GM19099 (cell line): ENCODE data around the gene LY6G5B.

Experiments used
- POLR2A ChIP-seq: IDR thresholded peaks from 3 replicates; pipeline ENCODE4 v1.6.1; 2011; ENCODE audit warnings: low read depth; ENCODE audit not compliant: insufficient read length; ENCODE audit errors: extremely low read depth

LY6G5B gene

DNA sequence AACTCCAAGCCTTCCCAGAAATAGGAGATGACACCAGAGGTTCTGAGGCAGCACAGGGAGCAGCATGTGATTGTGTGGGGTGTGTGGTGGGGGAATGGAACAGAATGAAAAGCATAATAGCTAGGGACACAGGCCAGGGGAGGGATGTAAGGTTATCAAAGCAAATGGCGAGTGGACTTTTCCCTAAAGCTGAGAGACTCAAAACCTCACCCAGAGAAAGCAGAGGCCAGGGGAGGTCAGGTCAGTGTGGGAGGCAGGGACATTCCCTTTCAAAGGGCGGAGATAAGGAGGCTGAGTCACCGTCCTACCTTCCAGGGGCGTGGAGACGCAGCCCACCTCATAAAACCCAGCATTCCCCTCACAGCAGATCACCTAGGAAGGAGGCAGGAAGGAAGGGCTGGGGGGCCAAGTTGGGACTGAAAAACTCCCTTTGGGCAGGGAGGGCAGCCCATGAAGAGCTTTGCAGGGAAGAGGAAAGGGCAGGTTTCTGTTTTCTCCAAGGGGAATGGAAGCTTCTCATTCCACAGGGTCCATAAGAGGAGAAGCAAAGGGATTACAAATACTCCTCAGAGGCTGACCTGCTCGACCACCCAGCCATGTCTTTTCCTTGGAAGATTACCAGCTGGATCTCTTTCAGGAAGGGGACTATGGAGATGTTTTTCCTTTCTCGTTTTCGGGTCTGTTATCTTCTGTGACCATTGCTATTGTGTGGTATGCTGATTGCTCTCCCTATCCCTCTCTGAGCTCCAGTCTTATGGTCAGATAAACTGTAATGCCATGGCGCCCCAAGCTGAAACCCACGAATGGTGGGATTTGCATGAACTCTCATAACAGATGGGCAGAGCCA is 20.7 kb downstream of the LY6G5B start:
- no peak for TF ChIP-seq POLR2A

DNA sequence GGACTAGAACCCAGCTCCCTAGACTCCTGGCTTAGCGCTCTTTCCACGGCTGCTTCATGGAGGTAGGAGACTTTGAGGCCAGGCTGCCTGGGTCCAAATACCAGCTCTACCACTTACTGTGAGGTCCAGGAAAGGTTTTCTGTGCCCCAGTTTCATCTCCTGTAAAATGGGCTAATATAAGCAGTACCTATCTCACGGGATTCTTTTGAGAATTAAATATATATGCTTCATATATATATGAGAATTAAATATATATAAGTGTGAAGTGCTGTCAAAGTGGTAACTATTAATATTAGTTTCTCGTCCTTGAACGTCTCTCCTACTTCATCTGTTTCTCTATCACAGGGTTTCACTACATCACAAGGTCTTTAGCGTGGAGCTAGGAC is 21.3 kb downstream of the LY6G5B start:
- TF ChIP-seq POLR2A = no peak

DNA sequence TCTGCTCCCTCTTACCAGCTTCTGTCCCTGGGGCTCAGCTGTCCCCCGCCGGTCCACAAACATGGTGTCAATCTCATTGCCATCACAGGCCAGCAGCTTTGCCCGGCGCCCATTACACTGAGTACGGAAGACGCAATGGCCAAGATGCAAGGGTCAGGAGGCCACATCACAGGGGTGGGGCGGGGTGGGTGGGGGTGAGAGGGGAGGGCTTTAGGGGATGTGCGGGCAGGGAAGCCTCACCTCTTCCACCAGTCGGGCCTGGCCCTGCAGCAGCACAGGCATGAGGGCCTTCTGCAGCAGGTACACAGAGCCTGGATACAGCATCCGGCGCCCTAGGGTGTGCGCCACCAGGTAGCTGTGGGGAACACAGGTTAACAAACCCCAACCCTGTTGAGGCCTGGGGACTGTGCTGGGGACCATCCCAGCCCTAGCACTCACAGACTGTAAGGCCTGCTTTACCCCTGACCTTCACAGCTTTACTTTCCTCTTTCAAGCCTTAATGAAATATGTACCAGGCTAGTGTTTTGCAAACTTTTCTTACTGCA is 21.9 kb downstream of the LY6G5B start:
- TF ChIP-seq POLR2A = no peak

DNA sequence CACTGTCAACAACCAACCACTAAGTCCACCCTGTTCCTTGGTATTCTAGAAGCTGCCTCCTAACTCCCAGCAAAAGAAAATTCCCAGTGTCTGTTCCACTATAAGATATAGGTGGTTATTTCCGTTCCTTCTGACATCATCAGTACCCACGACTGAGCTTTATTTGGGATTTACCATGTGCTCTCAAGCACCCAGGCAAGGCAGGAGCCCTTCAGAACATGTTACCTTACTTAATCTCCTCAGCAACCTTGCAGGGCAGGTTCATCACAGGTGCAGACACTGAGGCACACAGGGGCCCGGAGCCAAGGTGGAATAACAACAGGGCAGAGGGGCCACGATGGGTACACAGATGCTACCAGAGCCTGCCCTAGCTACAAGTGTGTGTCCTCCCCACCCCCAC is 22.6 kb downstream of the LY6G5B start:
- no peak for TF ChIP-seq POLR2A

DNA sequence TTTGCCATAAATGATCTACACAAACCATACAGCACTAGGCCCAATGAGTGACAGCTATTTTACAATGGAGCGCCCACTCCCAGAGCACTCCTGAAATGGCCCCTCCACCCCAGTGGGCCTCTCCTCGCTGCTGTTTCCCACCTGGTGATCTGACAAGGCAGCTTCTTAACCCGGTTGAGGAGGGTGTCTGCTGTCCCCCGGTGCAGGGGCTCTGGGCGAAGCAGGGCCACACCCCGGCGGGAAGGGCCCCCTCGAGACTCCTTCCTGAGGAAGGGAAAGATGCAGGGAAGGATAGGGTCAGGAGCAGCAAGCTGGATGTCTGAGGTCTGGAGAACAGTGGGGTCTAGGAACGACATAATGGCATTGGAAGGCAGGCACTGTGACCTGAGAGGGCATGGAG is 23.1 kb downstream of the LY6G5B start:
- no peak for TF ChIP-seq POLR2A

DNA sequence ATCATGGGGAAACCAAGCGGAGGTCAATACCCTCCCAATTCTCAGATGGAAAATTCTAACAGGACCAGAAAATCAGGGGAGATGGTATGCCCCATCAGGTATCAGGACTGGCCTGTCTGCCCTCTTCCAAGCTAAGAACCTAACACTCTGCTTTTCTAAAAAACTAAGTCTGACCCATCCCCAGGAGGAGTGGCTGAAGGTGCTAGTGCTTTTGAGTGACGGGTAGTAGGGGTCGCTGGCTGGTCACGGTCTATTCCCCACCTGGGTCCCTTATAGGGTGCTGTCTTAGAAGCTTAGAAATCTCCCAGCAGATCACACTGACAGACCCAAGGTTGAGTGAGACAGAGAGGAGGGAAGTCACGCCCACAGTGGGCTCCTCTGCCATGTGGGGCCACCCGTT is 23.8 kb downstream of the LY6G5B start:
- no peak for TF ChIP-seq POLR2A

DNA sequence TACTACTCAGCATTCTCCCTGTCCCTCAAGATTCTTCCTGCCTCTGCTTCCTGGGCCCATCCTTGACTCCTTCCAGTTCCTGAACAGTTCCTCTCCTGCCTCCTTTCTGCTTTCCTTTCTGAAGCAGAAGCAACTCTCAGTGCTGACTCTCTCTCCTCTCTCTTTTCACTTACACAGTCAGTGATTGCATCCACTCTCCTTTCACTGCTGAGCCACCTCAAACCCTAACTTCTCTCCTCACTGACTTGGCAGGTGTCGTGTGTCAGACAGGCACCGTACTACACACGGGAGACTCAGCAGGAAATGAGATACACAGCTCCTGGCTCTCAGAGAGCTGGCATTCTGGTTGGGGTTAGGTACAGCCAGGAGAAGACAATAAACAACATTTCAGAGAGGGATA is 27.8 kb downstream of the LY6G5B start:
- no peak for TF ChIP-seq POLR2A

DNA sequence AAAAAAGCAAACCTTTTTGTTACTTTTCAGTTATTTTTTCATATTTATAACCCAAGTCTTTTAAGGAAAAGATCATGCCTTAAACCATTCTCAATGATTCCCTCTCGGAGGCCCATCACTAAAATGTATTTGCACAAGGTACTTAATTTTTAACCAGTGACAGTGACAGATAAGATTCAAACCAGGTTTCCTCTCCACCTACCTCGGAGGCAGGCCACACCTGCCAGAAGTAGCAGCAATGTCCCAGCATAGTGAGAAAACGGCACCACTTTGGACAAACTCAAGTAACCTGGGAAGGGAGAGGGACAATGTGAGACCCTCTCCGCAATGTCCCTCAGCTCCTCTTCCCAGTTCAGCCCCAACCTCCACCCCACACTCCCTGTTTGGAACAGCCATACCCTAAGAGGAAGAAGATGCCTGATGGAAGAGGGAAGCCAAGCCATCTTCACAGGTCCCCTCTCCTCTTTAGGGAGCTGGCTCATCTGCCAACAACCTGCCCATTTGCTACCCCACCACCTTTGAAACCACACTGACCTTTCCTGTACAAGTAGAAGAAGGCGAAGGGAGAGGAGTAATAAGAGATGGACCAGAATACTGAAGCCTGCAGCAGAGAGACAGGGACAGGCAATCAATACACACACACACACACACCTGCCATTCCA is 31.1 kb downstream of the LY6G5B start:
- no peak for TF ChIP-seq POLR2A

DNA sequence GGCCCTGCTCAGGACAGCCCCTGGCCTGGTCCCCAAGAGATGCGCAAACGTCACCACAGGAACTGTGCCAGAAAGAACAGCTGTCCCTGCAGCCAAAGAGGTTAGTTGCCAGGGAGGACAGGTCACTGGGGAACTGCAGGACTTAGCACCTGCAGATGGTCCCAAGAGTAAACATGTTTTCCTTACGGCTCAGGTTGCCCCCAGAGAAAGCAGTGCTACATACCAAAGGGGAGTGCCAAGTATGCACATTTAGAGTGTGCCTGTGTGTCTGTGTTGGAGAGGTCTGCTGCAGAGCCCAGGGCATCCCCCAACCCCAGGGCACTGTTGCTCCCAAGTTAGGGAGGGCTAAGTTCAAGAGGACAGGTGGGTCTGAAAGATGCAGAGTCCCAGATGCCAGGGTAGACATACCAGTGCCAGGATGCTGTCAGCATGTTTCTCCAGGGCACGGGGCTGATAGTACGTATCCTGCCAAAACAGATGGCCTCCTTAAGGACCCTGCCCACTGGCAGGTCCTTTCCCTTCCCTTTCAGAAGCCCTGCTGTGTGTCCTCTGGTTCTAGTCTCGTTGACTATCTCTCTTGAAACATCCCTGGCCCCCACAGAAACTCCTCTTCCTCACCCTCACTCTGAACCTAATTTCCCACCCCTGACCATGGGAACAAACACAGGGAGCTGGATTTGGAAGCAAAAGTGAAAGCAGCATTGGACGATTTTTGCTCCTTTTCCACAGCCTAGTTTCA is 32.1 kb downstream of the LY6G5B start:
- TF ChIP-seq POLR2A = no peak

DNA sequence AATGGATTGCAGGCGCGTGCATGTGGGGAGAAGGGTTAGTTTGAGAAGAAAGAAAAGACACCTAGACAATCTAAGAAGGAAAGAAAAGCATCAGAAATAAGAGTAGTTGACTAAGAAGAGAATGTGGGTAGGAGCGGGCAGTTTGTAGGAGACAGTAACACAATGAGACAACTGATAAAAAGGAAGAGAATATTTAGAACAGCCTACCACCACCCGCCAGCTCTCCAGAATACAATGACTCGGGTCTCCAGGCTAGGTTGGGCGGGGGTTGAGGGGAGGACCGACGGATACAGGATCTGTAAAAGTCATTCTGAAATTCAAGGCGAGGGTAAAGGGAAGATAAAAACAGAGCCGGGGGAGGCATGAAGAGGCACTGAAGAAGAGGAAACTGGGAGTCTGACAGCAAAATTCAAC is 32.6 kb downstream of the LY6G5B start:
- no peak for TF ChIP-seq POLR2A

DNA sequence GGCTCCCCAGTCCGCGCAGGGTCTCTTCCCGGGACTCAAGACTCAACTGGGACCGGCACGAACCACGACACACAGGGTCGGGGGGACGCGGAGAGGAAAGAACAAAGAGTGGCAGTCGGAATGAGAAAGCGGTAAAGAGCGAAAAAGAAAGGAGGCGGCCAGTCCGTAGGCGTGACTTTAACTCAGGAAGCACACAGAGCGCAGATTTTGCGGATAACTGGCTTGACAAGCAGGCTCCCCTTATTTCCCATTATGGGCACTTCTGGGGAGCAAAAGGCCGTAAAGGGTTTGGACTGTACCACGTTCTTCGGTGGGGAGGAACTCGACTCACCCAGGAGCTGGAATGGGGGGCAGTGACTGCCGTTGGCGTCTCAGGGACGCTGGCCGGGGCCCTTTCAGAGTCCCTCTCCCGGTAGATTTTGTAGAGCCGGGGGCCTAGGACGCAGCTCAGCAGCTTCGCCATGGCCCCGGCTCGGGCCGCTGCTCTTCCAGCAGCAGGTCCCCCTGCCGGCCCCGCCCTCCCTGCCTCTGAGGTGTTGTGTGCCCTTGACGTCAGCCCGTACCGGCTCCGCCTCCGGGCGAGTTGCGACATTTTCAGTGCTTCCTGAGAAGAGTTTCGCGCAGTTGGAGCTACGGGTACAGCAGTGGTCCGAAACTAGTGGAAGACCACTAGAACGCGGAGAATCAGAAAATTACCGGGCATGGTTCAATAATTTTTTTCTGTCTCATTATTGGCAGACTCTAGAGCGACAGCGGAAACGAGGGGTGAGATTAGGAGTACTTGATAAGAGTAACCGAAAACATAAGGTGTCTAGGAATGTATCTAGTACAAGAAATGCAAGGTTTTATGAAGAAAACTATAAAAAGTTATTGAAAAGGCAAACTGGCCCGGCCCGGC is 33.3 kb downstream of the LY6G5B start, which contains the start of gene ABHD16A:
TSS of gene ABHD16A (minus strand) at position 506 of the 898 bp plus-strand sequence. CDS start at position 463, 43 bp downstream.
- peak; percentile 90 for TF ChIP-seq POLR2A

DNA sequence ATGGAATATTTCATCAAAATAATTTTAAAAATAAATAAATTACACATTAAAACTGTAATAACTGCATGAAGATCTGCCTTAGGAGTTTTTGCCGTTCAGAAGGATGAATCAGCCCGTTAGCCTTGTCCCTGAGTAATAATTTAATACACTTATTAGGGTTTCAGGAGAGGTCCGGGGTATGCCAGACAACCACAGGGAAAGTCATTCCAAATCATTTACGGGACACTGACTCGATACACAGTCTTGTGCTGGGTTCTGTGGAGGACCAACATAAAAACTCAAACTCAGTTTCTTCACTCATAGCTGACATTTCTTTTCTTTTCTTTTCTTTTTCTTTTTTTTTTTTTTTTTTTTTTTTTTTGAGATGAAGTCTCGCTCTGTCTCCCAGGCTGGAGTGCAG is 36.2 kb downstream of the LY6G5B start:
- TF ChIP-seq POLR2A = no peak

DNA sequence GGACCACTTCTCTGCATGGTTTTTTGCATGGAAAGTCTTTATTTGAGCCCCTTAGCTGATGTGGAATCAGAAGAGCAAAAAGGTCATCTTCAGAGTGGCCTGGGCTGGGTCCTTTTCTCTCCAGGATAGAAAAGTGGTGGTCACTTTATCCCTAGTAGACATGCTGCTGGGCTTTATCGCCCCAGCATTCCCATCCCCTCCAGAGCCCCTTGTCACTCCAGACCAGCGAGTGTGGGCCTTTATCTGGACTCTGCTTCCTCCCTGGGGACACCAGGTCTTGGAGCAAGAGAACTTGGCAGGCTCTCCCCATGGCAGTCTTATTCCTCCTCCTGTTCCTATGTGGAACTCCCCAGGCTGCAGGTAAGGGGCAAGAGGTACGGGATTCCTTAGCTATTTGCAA is 36.8 kb downstream of the LY6G5B start, which contains the start of gene LY6G6F:
TSS of gene LY6G6F (plus strand) at position 268 of the 400 bp plus-strand sequence. CDS start at position 309, 41 bp downstream.
- no peak for TF ChIP-seq POLR2A

DNA sequence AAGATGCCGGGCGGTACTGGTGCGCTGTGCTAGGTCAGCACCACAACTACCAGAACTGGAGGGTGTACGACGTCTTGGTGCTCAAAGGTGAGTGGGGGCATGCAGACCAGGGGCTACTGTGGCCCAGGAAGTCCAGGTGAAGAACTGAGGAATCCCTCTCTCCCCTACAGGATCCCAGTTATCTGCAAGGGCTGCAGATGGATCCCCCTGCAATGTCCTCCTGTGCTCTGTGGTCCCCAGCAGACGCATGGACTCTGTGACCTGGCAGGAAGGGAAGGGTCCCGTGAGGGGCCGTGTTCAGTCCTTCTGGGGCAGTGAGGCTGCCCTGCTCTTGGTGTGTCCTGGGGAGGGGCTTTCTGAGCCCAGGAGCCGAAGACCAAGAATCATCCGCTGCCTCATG is 37.9 kb downstream of the LY6G5B start:
- no peak for TF ChIP-seq POLR2A
